PFSK-1 (cell line): ENCODE results near the gene MIDN.

ENCODE experiments used
- POLR2AphosphoS5 ChIP-seq: IDR thresholded peaks from 2 replicates; pipeline ENCODE4 v1.6.1; 2012; ENCODE audit warnings: low read depth, mild to moderate bottlenecking, control low read depth, low read length, moderate library complexity
- SIN3A ChIP-seq: IDR thresholded peaks from 2 replicates; pipeline ENCODE4 v1.6.1; 2012; ENCODE audit warnings: mild to moderate bottlenecking, low read length, moderate library complexity, borderline replicate concordance; ENCODE audit not compliant: insufficient read depth

DNA sequence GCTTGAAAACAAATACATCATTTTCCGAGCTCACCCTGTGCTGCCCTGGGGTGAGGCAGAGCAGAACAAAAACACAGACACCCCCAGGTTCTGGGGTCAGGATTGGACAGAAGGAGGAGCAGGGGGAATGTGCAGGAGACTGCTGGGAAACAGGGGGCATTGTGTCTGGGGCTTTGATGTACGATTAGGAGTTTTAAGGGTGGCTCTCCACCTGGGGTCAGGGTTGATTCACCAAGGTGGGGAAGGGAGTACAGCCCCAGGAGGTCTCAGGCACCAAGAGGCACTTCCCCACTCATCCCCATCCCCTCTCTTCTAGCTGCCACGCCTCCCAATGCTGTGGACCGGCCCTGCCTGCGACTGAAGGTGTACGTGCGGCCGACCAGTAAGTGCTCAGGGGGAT lies 49.9 kb downstream of the MIDN start:
- TF ChIP-seq POLR2AphosphoS5 (no peak), SIN3A (no peak)
